GM12878 (cell line): ENCODE data around the gene ADAR.

Experiments
- CHD2 ChIP-seq: IDR thresholded peaks from 2 replicates; pipeline ENCODE4 v1.6.1; 2011; ENCODE audit warnings: low read depth, low read length, improper control_type of control experiment, borderline replicate concordance
- DPF2 ChIP-seq: fragments of 450-650 bp; IDR thresholded peaks from 2 replicates; pipeline ENCODE4 v1.6.1; 2017; ENCODE audit warnings: mild to moderate bottlenecking
- EGR1 ChIP-seq, 2 experiments: IDR thresholded peaks; 1 replicate in 1 of 2; 2 replicates in 1 of 2; pipeline ENCODE4 v1.6.1; 2011 to 2012; ENCODE audit warnings: low read depth in 2 of 2, low read length in 2 of 2, borderline replicate concordance in 1 of 2, mild to moderate bottlenecking in 1 of 2, moderate library complexity in 1 of 2
- KAT2A ChIP-seq: conservative IDR thresholded peaks from 2 replicates; pipeline ENCODE4 v1.6.1; 2011; ENCODE audit warnings: low read depth, low read length; ENCODE audit not compliant: control insufficient read depth
- MEF2B ChIP-seq: fragments of 450-650 bp; IDR thresholded peaks from 2 replicates; pipeline ENCODE4 v1.6.1; 2018; ENCODE audit warnings: mild to moderate bottlenecking, moderate library complexity; ENCODE audit not compliant: partially characterized antibody, poor library complexity, severe bottlenecking
- NFXL1 ChIP-seq: fragments of 450-650 bp; IDR thresholded peaks from 2 replicates; pipeline ENCODE4 v1.6.1; 2017; ENCODE audit warnings: antibody characterized with exemption, mild to moderate bottlenecking, borderline replicate concordance
- RAD21 ChIP-seq: IDR thresholded peaks from 2 replicates; pipeline ENCODE4 v1.6.1; 2011; ENCODE audit warnings: mild to moderate bottlenecking, low read depth, low read length, moderate library complexity; ENCODE audit not compliant: insufficient read depth
- TBL1XR1 ChIP-seq: IDR thresholded peaks from 2 replicates; pipeline ENCODE4 v1.6.1; 2012; ENCODE audit warnings: low read depth, low read length, improper control_type of control experiment
- ZNF207 ChIP-seq: fragments of 450-650 bp; IDR thresholded peaks from 2 replicates; pipeline ENCODE4 v1.6.1; 2014; ENCODE audit warnings: antibody characterized with exemption, mild to moderate bottlenecking, borderline replicate concordance
- TF ChIP-seq, protein P1 (sequence below): IDR thresholded peaks from 2 replicates; pipeline ENCODE4 v1.6.1; 2012; ENCODE audit warnings: mild to moderate bottlenecking, low read depth, low read length
- TF ChIP-seq, protein P2 (sequence below): IDR thresholded peaks from 2 replicates; pipeline ENCODE4 v1.6.1; 2012; ENCODE audit warnings: low read depth, low read length, improper control_type of control experiment
- TF ChIP-seq, protein P3 (sequence below), 3 experiments: IDR thresholded peaks in 2 of 3; conservative IDR thresholded peaks in 1 of 3; 2 replicates each; pipeline ENCODE4 v1.5.1; 2011; ENCODE audit warnings: low read depth in 3 of 3, low read length in 3 of 3, mild to moderate bottlenecking in 3 of 3, control low read depth in 2 of 3, moderate library complexity in 2 of 3, inconsistent platforms in 1 of 3, mixed read lengths in 1 of 3; ENCODE audit not compliant: control insufficient read depth in 2 of 3, insufficient read depth in 1 of 3; ENCODE audit errors: extremely low read depth in 1 of 3
- TF ChIP-seq, protein P4 (sequence below): IDR thresholded peaks from 2 replicates; pipeline ENCODE4 v1.6.1; 2012; ENCODE audit warnings: low read depth, low read length, improper control_type of control experiment
- TF ChIP-seq, protein P5 (sequence below): fragments of 150-350 bp; IDR thresholded peaks from 2 replicates; pipeline ENCODE4 v1.6.1; 2016; ENCODE audit warnings: low read depth, low read length

DNA sequence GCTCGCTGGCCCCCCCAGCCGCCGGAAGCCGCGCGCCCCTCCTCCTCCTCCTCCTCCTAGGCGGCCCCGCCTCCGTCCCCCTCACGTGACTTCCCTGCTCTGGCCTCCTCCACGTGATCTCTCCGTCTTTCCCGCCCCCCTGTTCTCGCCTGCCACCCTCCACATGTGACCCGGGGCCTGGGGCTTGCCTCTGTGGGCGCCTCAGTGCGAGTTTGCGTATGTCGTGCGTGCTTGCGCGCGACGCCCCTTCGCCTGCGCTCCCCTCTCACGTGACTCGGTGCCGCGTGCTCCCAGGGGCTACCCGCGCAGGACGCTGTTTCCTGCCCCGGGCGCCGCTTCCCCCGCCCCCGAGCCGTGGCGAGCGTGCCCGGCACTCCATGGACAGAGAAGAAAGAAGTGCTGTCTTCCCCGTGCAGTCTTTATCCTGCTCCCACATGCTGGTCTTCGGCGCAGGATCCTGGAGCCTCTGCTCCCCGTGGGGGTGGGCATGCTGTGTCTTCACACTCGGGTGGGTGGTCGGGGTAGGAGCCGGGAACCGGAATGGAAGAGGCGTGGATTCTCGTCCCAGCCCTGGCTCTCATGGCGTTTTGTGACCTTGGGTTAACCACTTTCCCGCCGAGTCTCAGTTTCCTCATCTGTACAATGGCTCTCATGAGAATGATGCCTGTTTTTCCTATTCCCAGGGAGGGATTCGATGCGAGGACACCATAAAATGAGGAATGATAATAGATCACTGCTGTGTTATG lies 49.1 kb downstream of the ADAR start:
- peak; percentile 77 for TF ChIP-seq TBL1XR1
- TF ChIP-seq, protein P1, sequence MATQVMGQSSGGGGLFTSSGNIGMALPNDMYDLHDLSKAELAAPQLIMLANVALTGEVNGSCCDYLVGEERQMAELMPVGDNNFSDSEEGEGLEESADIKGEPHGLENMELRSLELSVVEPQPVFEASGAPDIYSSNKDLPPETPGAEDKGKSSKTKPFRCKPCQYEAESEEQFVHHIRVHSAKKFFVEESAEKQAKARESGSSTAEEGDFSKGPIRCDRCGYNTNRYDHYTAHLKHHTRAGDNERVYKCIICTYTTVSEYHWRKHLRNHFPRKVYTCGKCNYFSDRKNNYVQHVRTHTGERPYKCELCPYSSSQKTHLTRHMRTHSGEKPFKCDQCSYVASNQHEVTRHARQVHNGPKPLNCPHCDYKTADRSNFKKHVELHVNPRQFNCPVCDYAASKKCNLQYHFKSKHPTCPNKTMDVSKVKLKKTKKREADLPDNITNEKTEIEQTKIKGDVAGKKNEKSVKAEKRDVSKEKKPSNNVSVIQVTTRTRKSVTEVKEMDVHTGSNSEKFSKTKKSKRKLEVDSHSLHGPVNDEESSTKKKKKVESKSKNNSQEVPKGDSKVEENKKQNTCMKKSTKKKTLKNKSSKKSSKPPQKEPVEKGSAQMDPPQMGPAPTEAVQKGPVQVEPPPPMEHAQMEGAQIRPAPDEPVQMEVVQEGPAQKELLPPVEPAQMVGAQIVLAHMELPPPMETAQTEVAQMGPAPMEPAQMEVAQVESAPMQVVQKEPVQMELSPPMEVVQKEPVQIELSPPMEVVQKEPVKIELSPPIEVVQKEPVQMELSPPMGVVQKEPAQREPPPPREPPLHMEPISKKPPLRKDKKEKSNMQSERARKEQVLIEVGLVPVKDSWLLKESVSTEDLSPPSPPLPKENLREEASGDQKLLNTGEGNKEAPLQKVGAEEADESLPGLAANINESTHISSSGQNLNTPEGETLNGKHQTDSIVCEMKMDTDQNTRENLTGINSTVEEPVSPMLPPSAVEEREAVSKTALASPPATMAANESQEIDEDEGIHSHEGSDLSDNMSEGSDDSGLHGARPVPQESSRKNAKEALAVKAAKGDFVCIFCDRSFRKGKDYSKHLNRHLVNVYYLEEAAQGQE = no peak
- TF ChIP-seq, protein P2, sequence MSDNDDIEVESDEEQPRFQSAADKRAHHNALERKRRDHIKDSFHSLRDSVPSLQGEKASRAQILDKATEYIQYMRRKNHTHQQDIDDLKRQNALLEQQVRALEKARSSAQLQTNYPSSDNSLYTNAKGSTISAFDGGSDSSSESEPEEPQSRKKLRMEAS = peak; percentile 100
- TF ChIP-seq CHD2 = peak; percentile 84
- TF ChIP-seq KAT2A = no peak
- TF ChIP-seq RAD21 = no peak
- TF ChIP-seq ZNF207 = peak; percentile 65
- TF ChIP-seq, protein P3, sequence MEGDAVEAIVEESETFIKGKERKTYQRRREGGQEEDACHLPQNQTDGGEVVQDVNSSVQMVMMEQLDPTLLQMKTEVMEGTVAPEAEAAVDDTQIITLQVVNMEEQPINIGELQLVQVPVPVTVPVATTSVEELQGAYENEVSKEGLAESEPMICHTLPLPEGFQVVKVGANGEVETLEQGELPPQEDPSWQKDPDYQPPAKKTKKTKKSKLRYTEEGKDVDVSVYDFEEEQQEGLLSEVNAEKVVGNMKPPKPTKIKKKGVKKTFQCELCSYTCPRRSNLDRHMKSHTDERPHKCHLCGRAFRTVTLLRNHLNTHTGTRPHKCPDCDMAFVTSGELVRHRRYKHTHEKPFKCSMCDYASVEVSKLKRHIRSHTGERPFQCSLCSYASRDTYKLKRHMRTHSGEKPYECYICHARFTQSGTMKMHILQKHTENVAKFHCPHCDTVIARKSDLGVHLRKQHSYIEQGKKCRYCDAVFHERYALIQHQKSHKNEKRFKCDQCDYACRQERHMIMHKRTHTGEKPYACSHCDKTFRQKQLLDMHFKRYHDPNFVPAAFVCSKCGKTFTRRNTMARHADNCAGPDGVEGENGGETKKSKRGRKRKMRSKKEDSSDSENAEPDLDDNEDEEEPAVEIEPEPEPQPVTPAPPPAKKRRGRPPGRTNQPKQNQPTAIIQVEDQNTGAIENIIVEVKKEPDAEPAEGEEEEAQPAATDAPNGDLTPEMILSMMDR (IDR thresholded peaks at IDR 0.05 in 2 of 3, conservative IDR thresholded peaks at IDR 0.05 in 1 of 3; ENCODE audit: control insufficient read depth in 2 of 3, extremely low read depth in 1 of 3, insufficient read depth in 1 of 3, low read depth in 3 of 3, low read length in 3 of 3) = no peak
- TF ChIP-seq MEF2B = peak; percentile 77
- TF ChIP-seq NFXL1 = no peak
- TF ChIP-seq, protein P4, sequence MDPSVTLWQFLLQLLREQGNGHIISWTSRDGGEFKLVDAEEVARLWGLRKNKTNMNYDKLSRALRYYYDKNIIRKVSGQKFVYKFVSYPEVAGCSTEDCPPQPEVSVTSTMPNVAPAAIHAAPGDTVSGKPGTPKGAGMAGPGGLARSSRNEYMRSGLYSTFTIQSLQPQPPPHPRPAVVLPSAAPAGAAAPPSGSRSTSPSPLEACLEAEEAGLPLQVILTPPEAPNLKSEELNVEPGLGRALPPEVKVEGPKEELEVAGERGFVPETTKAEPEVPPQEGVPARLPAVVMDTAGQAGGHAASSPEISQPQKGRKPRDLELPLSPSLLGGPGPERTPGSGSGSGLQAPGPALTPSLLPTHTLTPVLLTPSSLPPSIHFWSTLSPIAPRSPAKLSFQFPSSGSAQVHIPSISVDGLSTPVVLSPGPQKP = peak; percentile 64
- TF ChIP-seq EGR1 (IDR thresholded peaks at IDR 0.05; ENCODE audit: borderline replicate concordance in 1 of 2, low read depth in 2 of 2, low read length in 2 of 2) = peak; percentile 70 to 97; a peak in 2 of 3 replicates
- TF ChIP-seq, protein P5, sequence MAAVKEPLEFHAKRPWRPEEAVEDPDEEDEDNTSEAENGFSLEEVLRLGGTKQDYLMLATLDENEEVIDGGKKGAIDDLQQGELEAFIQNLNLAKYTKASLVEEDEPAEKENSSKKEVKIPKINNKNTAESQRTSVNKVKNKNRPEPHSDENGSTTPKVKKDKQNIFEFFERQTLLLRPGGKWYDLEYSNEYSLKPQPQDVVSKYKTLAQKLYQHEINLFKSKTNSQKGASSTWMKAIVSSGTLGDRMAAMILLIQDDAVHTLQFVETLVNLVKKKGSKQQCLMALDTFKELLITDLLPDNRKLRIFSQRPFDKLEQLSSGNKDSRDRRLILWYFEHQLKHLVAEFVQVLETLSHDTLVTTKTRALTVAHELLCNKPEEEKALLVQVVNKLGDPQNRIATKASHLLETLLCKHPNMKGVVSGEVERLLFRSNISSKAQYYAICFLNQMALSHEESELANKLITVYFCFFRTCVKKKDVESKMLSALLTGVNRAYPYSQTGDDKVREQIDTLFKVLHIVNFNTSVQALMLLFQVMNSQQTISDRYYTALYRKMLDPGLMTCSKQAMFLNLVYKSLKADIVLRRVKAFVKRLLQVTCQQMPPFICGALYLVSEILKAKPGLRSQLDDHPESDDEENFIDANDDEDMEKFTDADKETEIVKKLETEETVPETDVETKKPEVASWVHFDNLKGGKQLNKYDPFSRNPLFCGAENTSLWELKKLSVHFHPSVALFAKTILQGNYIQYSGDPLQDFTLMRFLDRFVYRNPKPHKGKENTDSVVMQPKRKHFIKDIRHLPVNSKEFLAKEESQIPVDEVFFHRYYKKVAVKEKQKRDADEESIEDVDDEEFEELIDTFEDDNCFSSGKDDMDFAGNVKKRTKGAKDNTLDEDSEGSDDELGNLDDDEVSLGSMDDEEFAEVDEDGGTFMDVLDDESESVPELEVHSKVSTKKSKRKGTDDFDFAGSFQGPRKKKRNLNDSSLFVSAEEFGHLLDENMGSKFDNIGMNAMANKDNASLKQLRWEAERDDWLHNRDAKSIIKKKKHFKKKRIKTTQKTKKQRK = no peak
- TF ChIP-seq DPF2 = no peak; the same call in 1 of the 2 replicates
